ENCODE data around the gene IL24.
"Not testable (repeated sequence)": the region's sequence is repeated elsewhere in the genome, so short reads cannot be mapped to it uniquely, and the experiment has no call there.

IL24 gene

DNA sequence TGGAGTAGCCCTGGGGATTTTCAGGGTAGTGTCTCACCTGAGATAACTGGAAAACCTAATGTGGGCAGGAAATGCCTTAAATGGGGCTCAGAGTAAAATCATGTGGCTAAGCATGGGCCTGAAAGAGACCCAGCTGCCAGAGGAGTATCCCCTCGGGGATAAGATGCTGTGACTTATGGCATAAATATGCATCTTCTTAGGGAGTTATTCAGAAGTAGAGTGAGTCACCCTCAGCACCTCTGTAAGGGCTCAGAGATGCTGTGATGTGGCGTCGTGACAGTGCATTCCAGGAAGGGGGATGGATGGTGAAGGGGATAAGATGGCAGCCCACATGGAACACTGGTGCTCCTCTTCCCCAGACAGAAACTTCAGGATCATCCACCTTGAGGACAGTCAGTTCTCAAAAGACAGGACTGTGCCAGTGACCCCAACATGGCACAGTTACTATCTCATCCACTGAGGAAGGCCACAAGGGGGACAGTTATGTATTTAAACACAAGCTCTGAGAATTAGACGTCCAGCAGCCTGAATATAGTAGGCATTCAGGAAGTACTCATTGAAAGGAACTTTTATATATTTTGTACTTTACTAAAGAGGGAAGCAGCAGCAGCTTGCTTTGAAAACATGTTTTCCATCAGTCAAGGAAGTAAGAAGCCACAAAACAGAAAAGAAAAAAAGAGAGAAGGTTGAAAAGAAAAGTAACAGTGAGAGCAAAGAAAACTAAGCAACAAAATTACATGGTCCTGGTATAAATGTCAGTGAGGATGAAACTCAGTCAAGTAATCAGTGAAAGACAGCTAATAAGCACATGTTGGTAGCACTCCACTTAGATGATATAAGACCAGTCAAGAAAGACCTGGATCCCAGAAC is 8.3 kb downstream of the IL24 start:
- peak in 1 of 2 experiments; percentile 68 for DNase-seq

GRCh38 chr1:206907304-206907991 is 10.2 kb downstream of the IL24 start:
- no peak for DNase-seq

- DNase-seq: no peak
Observed at GRCh38 chr1:206908038-206908437, 10.8 kb downstream of the IL24 start.

DNA sequence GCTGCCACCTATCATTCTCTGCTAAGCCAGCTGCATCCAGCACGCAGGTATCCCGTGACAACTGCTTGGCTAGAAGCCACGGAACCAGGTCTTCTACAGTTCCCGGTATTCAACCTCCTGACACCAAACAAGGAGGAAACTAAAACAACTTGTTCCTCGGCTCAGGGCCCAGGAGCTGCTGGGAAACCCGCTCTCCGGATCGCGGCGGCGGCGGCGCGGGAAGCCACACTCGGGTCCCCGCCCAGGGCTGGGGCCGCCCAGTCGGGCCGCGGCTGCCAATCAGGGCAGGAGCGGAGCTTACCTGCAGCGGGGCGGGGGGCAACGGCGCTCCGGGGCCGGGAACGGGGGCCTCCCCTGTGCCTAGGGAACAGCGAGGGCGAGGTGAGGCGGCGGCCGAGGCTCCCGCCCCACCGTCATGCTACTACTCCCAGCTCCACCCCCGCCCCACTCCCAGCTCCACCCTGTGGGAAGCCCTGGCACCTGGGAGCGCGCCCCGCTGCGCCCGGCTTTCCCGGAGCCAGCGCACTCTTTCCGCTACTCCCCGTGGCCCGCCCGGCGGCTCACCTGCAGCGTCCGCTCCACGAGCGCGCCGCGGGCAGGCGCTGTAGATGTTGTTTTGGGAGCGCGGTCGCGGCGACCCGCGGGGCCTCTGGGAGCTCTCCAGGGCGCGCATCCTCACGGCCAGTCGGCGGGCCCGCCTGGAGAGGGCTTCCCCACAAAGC is 12.1 kb downstream of the IL24 start:
- DNase-seq: peak; percentile 52 to 58

GRCh38 chr1:206909883-206910318 is 12.7 kb downstream of the IL24 start:
- DNase-seq: no peak

- peak in 1 of 2 experiments; percentile 38 for DNase-seq
Observed at GRCh38 chr1:206911064-206911663, 13.9 kb downstream of the IL24 start.

GRCh38 chr1:206912445-206913095 is 15.3 kb downstream of the IL24 start:
- DNase-seq: peak in 1 of 2 experiments; percentile 60

- no peak for DNase-seq
Observed at GRCh38 chr1:206913766-206914537, 16.7 kb downstream of the IL24 start.

DNA sequence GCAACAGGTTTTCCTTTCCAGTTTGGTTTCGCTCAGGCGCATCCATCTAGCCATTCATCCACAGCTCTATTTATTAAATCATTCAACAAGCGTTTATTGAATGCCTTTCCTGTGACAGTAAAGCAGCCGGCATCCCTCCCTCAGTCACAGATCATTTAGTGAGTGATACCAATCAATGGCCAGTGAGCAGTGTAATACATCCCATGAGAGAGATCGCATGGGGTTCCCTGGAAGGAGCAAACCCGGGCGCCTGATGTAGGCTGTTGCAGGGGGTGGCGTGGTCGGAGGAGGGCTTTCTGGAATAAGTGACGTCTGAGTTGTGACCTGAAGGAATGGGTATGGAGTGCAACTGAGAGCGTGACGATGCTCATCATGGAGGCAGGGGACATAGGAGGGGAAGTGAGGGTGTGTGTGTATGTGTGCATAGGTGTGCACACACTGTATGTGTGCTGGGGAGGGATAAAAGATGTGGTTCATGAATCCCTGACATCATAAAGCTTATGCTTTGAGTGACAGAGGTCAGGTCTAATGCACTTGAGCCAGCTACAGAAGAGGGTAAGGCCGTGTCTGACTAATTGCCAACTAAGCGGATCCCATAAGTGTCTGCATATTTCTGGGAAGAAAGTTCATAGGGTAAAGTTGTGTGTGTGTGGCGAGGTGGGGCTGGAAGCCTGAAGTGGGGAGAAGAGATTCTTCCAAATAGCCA is 17.9 kb downstream of the IL24 start:
- DNase-seq: no peak

GRCh38 chr1:206916000-206916709 is 18.9 kb downstream of the IL24 start:
- DNase-seq: no peak

DNA sequence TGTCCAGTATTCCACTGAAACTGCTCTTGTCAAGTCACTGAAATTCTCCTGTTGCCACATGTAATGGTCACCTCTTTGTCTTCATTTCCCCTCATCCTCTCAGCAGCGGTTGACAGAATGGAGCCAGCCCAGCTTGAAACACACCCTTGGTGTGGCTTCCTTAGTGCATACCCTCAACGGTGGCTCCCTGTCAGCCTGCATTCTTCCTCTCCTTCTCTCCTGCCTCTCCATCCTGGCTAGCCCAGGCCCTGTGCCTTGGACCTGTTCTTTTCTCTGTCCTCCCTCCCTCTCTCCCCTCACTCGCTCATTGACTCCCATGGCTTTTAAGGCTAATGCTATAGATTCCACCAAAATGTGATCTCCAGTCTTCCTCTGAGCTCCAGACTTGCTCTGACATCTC is 20.8 kb downstream of the IL24 start:
- DNase-seq: no peak

GRCh38 chr1:206921772-206922265 is 24.6 kb downstream of the IL24 start, which contains the start of gene FCMR:
Gene FCMR (minus strand): TSS chr1:206921941. CDS start chr1:206921854, 87 bp downstream.
- peak in 1 of 2 experiments; percentile 47 for DNase-seq

- no peak for DNase-seq
Observed at GRCh38 chr1:206922524-206922923, 25.3 kb downstream of the IL24 start.

- DNase-seq: peak; percentile 48 to 73
Observed at GRCh38 chr1:206923009-206923960, 26.0 kb downstream of the IL24 start.

DNA sequence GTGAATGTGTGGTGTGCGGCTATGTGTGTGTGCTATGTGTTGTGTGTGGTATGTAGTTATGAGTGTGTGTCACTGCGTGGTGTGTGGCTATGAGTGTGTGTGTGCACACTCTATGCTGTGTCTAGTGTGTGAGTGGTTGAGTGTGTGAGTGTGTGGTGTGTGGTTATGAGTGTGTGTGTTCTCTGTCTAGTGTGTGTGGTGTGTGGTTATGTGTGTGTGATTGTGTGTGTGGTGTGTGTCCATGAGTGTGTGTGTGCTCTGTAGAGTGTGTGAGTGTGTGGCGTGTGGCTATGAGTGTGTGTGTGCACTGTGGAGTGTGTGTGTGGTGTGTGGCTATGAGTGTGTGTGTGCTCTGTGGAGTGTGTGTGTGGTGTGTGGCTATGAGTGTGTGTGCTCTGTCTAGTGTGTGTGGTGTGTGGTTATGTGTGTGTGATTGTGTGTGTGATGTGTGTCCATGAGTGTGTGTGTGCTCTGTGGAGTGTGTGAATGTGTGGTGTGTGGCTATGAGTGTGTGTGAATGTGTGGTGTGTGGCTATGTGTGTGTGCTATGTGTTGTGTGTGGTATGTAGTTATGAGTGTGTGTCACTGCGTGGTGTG is 26.8 kb downstream of the IL24 start:
- DNase-seq: not testable (repeated sequence)

DNA sequence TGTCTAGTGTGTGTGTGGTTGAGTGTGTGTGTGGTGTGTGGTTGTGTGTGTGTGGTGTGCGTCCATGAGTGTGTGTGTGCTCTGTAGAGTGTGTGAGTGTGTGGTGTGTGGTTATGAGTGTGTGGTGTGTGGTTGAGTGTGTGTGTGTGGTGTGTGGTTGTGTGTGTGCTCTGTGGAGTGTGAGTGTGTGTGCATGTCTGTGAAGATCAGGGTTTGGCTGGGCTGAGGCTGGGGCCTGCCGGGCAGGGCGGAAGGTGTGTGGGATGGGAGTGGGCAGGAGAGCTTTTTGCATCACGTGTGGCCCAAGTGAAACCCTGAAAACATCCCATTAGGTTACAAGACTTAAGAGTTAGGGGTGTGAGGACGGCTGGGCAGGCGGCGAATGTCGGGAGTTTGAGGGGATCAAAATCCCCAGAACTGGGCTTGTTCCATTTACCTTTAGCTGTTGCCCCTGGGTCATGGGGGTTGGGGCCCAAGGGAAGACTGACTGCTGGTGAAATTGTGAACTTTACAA is 27.4 kb downstream of the IL24 start:
- DNase-seq: no peak

- DNase-seq: peak in 1 of 2 experiments; percentile 41
Observed at GRCh38 chr1:206925106-206925736, 28.0 kb downstream of the IL24 start.
